HG03159 (cell line): ENCODE measurements around the gene MTMR12.
"Not testable (repeated sequence)": the region's sequence is repeated elsewhere in the genome, so short reads cannot be mapped to it uniquely, and the experiment has no call there.

Experiments used
- ATAC-seq: cut with Tn5 transposase; IDR thresholded peaks from one replicate; pipeline ENCODE4 v1.9.1; 2021; ENCODE audit warnings: mild to moderate bottlenecking, moderate library complexity; ENCODE audit not compliant: unreplicated experiment

MTMR12 gene

DNA sequence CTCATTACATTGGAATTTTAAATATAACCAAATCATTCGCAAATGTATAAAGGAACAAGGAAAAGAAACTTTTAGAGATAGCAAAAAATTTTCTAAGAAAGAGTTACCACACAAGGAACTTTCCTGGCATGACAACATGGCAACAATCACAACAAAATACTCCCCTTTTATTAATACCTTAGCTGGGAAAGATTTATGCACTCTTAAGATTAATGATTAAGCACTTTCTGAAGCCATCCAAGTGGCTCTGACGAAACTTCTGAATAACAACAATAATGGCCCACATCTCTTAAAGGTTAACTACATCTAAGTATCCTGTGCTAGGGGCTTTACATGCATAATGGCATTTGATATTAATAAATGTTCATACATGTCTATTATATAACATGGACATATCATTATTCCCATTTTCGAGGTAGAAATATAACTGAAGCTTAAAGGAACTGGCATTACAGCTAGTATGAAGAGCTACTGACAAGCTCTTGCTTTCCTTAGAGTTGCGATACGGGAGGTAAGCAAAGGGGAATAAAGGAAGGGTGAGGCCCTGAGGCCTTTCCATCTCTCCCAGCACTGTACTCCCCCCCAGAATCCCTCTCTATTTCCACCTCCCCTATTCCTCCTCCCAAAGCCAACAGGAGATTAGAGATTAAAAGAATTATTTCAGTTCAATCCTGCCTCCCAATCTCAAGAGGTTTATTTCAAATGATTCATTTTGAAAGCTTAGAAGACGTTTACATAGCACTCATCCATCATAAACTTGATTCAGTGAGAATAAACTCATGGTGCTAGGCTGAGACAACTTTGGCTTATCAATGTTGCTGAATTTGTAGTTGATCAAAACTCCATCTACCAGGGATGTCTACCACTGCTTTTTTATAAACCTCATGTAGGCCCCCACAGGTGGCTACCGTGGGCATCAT, 9.6 kb downstream of the MTMR12 start:
- no peak for ATAC-seq

DNA sequence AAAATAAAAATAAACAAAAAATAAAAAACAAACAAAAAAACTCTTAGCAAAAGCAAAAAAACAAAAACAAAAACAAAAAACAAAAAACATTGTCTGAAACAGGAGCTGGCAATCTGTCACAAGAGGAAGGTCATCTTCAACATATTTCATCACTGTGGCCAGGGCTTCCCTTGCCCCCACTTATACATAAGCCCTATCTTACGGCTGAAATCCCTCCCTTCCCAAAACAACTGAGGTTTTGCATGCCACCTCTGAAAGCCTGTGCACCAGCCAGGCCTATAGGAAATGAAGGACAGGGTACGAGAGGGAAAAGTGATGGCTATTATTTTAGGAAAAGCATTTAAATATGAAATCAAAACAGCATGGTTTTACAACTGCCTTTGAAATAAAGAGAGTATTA, 10.8 kb downstream of the MTMR12 start:
- ATAC-seq: no peak

DNA sequence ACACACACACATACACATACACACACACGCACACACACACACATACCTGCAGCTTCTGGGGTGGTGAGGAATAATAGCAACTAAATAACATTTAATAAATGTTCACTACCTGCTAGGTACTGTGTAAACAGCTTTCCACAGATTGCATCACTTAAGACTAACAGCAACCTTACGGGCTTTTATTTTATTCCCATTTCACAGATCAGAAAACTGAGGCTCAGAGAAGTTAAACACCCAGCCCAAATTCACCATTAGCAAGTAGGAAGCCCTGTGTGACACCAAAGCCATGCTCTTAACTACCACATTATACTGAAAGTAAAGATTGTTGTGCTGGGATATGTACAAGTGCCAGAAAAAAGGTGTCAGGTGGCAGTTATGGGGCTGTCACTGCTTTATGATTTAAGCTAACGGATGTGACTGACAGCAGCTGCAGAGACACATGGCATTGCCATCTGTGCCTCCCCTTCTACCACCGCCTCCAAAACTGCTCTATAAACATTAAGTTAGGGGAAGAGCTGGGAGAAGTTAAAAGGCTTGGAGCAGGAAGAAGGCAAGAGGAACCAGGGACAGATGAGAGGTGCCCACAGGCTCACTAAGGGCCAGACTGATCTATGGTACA, 13.6 kb downstream of the MTMR12 start:
- no peak for ATAC-seq

DNA sequence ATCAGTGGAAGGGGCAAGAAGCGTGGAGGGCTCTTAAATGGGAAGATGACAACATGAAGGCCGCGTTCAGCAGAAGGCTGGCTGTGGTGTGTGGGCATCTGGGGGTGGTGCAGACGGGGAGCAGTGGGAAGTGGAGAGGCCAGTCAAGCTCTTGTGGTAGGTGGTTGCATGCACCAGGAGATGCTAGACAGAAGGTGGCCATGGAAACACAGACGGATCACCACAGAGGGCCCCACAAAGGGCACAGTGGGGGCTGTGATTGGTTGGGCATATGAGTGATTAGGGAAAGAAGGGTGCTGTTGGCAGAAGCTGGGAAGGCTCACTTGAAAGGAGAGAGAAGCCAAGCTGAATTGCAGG, 14.7 kb downstream of the MTMR12 start:
- ATAC-seq: peak; percentile 61

DNA sequence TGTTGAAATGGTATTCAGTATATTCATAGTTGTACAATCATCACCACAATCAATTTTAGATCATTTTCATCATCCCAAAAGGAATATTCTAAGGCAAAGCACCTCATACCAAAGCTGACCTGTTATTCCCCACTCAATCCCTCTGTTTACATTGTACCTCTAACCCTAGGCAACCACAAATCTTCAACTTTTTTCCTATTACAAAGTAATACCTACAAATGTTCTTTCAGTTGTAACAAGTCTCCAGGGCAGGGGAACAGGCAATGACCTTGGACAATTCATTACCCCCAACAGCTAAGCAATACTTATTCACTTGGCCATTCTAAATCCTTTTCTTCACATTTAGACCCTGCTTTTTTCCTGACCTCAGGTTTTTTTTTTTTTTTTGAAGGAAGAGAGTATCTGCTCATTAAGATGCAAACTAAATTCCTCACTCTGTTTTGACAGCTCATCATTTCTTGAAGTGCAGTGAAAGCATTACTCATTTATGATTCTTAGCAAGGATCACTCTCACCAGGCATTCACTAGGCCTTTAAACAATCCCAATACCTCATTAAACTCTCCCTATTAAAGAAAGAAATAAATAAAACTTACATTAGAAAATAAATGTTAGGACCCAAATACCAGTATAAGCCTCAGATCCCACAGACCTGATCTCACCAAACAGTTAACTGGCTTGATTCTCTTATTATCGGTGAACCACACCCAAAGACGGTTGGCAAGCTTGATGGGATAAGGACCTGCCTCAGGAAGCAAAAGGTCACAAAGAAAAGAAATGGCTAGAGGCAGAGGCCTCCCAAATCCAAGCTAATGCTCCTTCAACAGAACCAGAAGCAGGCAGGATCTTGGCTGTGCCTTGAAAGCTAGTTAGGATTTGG, 15.3 kb downstream of the MTMR12 start:
- ATAC-seq: no peak

DNA sequence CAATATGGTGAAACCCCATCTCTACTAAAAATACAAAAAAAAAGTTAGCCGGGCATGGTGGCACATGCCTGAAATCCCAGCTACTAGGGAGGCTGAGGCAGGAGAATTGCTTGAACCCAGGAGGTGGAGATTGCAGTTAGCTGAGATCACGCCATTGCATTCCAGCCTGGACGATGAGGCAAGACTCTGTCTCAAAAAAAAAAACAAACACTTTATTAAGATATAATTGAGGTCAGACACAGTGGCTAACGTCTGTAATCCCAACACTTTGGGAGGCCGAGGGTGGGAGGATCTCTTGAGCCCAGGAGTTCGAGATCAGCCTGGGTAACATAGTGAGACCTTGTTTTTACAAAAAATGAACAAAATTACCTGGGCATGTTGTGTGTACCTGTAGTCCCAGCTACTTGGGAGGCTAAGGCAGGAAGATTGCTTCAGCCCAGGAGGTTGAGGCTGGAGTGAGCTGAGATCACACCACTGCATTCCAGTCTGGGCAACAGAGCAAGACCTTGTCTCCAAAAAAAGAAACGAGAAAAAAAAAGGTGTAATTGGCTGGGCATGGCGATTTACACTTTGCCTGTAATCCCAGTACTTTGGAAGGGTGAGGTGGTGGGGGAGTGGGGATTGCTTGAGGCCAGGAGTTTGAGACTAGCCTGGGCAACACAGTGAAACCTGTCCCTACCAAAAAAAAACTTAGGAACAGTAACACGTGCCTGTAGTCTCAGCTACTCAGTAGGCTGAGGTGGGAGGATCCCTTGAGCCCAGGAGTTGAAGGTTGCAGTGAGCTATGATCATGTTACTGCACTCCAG, 16.6 kb downstream of the MTMR12 start:
- ATAC-seq: not testable (repeated sequence)

DNA sequence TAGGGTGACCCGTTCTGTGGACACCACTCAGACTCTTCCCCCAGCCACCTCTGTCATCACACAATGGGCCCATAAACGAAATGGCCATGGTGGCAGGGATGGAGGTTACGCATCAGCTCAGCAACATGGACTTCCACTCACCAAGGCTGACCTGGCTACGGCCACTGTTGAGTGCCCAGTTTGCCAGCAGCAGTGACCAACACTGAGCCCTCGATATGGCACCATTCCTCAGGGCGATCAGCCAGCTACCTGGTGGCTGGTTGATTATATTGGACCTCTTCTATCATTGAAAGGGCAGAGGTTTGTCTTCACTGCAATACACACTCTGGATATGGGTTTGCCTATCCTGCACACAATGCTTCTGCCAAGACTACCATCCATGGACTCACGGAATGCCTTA, 21.1 kb downstream of the MTMR12 start:
- ATAC-seq: no peak

DNA sequence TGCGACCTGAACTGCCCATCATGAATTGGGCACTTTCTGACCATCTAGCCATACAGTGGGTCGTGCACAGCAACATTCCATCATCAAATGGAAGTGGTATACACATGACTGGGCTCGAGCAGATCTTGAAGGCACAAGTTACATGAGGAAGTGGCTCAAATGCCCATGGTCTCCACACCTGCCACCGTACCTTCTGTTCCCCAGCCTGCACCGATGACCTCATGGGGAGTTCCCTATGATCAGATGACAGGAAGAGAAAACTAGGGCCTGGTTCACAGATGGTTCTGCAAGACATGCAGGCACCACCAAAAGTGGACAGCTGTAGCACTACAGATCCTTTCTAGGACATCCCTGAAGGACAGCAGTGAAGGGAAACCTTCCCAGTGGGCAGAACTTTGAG, 21.8 kb downstream of the MTMR12 start:
- no peak for ATAC-seq

DNA sequence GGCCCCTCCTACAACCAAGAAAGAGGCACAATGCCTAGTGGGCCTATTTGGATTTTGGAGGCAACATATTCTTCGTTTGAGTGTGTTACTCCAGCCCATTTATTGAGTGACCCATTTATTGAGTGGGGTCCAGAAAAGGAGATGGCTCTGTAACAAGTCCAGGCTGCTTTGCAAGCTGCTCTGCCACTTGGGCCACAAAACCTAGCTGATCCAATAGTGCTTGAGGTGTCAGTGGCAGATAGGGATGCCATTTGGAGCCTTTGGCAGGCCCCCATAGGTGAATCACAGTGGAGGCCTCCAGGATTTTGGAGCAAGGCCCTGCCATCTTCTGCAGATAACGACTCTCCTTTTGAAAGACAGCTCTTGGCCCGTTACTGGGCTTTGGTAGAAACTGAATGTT, 22.2 kb downstream of the MTMR12 start:
- not testable (repeated sequence) for ATAC-seq

DNA sequence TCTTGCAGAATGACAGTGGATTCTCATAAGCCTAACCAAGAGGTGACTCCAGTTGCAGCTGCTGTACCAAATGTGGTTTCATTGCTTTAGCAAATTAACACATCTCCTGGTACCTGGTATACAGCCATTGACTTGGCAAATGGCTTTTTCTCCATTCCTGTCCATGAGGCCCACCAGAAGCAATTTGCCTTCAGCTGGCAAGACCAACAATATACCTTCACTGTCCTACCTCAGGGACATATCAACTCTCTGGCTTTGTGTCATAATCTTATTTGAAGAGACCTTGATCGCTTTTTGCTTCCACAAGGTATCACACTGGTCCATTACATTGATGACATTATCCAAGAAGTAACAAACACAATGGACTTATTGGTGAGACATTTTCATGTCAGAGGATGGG, 22.8 kb downstream of the MTMR12 start:
- ATAC-seq: not testable (repeated sequence)

DNA sequence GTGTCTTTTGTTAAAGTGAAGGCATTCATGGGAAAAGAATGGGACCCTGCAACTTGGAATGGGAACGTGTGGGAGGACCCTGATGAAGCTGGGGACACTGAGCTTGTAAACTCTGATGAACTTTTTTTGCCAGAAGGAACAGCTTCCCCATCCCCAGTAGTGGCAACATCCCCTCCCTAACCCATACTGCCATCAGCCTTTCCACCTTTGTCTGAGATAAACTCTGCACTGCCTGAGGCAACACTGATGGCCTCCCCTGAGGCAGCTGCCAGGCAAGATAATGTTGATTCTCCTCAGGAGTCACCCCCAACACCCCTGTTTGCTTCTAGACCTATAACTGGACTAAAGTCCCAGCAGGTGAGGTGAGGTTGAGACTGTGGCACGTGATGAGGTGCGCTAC, 24.6 kb downstream of the MTMR12 start:
- ATAC-seq: not testable (repeated sequence)

DNA sequence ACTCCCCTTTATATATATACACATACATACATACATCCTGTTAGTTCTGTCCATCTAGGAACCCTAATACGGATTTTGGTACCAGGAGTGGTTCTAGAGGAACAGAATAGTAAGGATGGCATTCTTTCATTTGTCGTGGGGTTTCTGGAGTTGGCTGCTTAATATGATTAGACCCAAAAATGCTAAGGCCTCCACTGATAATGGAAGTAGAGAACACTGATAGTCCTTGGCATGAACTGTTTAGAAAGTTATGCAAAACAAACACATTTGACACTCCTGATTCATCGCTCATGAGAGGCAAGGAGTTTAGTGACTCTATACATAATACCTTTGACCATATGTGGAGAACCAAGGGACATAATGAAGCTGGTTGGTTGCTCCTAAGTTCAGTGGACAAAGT, 25.2 kb downstream of the MTMR12 start:
- not testable (repeated sequence) for ATAC-seq

DNA sequence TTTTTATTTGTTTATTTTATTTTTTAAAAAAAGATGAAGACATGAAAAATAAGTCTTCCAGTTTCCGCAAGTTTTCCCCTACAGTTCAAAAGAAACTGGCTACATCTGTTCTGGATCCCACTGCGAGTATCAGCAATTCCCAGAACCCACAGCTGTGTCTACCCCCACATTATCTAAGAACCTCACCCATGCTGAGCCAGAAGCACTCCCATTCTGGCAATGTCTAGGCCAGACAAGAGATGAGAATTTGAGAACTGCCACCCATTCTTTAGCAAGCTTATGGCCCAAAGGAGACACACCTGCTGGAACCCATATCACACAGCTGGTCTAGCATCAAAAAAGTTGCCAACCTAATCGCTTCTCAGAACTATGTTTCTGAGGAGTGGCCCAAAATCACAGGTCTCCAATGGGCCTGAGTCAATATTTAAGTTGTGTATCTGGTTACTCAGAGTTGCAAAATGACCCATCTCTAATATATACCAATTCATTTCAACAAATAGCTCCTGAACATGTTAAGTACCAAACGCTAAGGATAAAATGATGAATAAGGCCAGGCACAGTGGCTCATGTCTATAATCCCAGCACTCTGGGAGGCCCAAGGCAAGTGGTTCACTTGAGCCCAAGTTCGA, 27.1 kb downstream of the MTMR12 start:
- ATAC-seq: no peak

DNA sequence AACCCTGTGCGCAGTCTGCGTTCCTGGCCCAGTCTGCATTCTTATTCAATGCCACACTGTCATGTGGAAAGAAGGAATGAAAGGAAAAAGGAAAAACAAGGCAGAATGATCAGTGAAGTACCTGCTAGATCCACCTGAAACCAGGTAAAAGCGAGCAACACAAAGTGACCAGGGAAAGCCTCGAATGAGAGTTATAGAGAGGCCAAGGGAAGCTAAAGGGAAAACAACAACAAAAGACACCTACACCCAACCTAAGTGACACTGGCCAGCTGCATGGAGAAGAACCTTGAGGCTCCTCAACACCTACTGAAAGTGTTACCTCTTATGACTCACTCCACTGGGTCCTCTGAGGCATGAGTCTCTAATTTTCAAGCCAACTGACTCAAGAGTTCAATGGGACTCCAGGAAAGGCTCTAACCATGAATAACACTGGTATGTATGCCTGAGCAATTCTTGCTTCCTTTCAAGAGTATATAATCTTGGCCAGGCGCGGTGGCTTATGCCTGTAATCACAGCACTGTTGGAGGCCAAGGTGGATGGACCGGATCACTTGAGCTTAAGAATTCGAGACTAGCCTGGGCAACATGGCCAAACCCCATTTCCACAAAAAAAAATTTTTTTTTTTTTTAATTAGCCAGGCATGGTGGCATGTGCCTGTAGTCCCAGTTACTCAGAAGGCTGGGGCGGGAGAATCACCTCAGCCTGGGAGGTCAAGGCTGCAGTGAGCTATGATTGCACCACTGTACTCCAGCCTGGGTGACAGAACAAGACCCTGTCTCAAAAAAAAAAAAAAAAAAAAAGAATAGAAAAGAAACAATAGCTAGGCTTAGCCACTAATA, 29.0 kb downstream of the MTMR12 start:
- ATAC-seq: no peak

DNA sequence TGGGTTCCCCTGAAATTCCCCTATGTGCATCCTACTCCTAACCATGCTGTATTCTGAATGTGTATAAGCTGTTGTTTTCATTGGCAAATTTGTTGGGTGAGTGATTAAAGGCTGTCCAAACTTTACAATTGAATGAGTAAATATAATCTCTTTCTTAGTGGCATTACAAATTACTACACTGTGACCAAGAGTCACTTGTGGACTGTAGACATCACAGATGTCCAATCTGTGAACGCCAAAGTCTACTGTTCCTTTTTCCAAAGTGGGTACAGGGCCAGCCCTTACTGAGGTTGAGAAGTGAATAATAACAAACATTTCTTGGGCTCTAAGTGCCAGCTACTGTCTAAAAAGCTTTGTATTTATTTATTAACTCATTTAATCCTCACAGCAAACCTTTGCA, 29.7 kb downstream of the MTMR12 start:
- no peak for ATAC-seq

DNA sequence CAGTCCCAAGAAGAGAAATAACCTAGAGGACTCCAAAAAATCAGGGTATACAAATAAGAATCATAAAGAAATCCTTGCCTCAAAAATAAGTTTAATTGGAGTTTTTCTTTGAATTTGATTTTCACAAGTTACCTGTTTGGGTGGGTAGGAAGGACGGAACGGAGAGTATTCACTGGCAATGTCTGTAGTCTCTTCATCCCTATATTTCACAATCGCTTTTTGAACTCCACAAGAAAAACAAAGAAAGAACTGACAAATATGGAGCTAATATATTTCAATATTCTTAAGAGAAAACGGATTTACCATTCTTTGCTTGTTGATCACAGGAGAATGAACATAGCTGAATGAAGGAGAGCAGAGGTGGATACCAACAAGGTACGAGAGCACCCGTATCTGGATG, 30.1 kb downstream of the MTMR12 start:
- no peak for ATAC-seq

DNA sequence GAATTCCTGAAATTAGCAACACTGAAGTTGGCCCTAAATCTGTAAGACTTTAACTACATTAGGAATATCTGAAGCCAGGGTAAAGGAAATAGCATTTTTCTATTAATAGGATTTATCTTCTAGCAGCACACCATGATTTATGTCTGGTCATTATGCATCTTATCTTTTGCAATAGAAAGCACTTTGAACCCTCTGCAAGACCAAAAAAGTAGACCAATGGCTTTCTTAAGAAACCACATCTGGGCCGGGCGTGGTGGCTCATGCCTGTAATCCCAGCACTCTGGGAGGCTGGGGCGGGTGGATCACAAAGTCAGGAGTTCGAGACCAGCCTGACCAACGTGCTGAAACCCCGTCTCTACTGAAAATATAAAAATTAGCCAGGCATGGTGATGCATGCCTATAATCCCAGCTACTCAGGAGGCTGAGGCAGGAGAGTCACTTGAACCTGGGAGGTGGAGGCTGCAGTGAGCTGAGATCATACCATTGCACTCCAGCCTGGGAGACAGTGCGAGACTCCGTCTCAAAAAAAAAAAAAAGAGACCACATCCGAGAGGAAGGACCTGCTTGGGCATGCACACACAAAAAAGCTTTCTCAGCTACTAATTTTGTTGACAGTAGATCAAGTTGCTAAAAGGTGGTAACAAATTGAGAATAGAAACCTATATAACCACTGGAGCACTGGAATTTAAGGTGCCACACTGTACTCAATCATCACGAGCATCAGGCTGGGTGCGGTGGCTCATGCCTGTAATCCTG, 31.2 kb downstream of the MTMR12 start:
- not testable (repeated sequence) for ATAC-seq

DNA sequence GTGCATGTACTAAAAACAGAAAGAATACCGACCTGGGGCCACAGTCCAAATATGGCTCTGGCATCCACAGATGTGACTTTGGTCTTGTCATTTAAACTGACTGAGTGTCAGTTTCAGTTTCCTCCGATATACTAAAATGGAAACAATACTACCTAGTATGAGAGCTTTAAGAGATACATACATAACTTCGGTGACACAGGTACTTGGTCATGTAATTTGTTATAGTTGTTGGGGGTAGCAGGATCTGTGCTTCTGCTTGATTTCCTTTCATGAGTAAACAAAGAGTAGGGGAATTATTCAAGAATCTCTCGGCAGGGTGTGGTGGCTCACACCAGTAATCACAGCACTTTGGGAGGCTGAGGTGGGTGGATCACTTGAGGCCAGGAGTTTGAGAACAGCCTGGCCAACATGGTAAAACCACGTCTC, 32.1 kb downstream of the MTMR12 start:
- ATAC-seq: peak; percentile 81

DNA sequence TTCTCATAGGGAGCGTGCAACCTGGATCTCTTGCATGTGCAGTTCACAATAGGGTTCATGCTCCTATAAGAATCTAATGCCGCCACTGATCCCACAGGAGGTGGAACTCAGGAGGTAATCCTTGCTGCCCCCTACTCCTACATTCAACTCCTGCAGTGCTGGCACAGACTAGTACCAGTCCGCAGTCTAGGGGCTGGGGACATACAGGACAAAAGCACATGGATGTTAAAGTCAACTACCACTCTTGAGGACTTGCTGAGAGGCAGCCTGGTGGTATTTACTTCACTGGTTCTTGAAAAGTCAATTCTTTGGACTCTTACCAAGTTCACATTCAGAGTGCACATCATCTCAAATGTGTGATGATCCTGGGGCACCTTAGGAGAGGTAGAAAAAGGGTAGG, 33.0 kb downstream of the MTMR12 start:
- no peak for ATAC-seq
